NCI-H1048 (cell line): ENCODE results near the gene WSB2.
"Not testable (repeated sequence)": the region's sequence is repeated elsewhere in the genome, so short reads cannot be mapped to it uniquely, and the experiment has no call there.

Experiments
- DNase-seq: peaks from one replicate; lab custom pipeline; 2025; lab: John Stamatoyannopoulos, UW

Gene WSB2

DNA sequence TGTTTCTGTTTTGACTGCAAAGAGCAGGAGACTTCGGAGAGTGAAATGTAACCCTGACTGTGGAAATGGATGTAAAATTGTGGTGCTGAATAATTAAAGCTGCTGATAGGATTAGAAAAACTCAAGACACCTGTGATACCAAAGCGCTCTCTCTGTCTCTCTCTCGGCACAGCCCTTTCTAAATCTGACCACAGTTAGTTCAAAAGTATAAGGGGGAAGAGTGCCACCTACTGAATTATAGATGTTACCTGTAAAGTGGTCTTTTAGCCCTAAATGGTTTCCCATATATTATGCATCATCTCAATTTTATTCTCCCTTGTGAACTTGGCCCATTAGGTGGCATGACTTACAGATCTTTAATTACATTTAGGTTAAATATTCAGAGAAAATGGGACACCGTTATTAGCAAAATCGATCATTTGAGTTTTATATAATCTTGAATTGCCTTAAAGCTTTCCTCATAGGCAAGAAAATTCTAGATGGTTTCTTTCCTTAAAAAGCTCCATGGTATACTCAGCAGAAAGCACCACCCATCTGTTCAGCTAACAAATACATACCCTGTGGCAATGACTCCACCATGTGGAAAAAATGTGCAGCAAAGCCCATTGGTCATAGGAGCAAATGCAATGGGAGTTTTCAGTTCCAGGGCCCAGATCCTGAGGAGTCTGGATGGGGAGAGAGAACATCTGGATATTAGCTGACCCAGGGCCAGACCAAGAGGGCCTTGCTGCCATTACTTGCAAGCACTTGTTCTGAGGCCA lies 26.4 kb downstream of the WSB2 start:
- no peak for DNase-seq

DNA sequence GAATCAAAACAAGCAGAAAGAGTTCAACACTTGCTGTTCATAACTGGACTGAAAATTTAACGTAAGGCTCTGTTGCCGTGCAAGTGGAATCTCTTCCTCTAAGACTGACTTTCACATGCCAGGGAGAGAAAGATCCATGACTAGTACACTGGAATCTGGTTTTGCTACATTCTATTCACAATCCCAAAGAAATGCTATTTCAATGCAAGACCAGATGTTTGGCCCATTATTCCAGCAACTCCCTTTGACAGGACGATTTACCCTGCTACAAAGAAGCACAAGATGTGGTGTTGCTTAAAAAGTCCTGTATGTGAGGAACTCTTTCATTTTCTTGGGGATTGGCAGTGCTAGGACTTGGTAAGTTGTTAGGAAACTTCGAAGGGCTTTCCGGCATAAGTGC lies 27.1 kb downstream of the WSB2 start:
- DNase-seq = no peak

GRCh38 chr12:118033323-118033722 lies 27.7 kb downstream of the WSB2 start:
- DNase-seq = no peak

GRCh38 chr12:118032188-118032587 lies 28.8 kb downstream of the WSB2 start:
- DNase-seq = no peak

DNA sequence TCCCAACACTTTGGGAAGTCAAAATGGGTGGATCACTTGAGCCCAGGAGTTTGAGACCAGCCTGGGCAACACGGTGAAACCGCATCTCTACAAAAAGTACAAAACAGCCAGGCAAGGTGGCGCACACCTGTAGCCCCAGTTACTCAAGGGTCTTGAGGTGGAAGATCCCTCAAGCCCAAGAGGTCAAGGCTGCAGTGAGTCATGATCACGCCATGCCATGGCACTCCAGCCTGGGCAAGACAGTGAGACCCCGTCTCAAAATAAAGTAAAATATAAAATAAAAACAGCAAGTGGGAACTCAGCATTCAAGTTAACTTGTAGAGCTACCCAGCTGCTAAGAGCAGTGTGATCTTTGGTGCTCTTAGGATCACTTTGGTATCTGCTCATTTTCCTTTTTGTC lies 31.8 kb downstream of the WSB2 start:
- no peak for DNase-seq

GRCh38 chr12:118025168-118025567 lies 35.8 kb downstream of the WSB2 start:
- no peak for DNase-seq

DNA sequence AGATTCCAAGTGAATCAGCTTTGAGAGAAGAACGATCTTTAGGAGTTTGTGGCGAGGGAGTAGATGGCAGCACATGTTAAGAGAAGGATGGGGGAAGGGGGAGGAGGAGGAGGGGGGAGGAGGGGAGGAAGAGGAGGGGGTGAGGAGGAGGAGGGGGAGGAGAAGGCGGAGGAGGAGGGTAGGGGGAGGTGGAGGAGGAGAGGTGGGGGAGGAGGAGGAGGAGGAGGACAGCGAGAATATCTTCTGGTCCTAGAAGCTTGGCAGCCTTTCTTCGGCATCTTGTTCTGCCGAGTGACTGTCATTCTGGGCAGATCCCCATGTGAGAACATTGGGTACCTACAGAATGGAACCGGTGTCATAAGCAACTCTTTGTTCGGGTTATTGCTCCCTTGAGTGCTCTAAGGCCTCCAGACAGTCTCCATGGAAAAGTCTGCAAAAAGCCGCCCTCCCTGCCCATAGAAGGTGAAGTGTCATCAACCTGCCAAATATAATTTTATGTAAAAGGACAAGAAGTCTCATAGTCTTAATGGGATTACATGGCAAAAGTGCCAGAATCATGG lies 37.6 kb downstream of the WSB2 start:
- no peak for DNase-seq

GRCh38 chr12:118022728-118023109 lies 38.3 kb downstream of the WSB2 start:
- DNase-seq = no peak

DNA sequence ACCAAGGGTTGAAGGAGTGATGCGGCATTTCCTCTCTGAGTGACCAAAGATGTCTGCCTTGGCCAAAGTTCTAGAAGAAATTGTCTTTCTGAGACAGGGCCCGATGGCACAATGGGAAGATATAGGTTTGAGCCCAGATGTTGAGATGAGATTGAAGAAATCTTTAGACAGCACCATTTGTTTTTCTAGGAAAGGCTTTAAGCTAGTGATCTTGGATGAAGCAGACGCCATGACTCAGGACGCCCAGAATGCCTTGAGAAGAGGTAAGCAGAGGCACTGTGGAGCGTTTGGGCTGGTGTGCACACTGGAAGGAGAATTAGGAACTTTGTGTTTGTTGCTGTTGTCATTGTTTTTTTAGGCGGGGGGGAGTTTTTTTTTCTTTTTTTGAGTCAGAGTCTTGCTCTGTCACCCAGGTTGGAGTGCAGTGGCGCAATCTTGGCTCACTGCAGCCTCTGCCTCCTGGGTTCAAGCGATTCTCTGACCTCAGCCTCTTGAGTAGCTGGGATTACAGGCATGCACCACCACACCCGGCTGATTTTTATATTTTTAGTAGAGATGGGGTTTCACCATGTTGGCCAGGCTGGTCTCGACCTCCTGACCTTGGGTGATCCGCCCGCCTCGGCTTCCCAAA lies 38.8 kb downstream of the WSB2 start:
- not testable (repeated sequence) for DNase-seq

- DNase-seq = no peak
Observed at GRCh38 chr12:118020036-118020435, 40.9 kb downstream of the WSB2 start.

GRCh38 chr12:118017926-118018325 lies 43.1 kb downstream of the WSB2 start:
- no peak for DNase-seq

GRCh38 chr12:118016424-118017264 lies 44.3 kb downstream of the WSB2 start, which contains the start of gene RFC5:
TSS of gene RFC5 (plus strand) at chr12:118016703. CDS start at chr12:118016828, 125 bp downstream.
- DNase-seq = peak; percentile 96

- no peak for DNase-seq
Observed at GRCh38 chr12:118015944-118016343, 45.0 kb downstream of the WSB2 start.

- no peak for DNase-seq
Observed at GRCh38 chr12:118015306-118015705, 45.7 kb downstream of the WSB2 start.

GRCh38 chr12:118013283-118013682 lies 47.7 kb downstream of the WSB2 start:
- no peak for DNase-seq

- DNase-seq = no peak
Observed at GRCh38 chr12:118011961-118012360, 49.0 kb downstream of the WSB2 start.

DNA sequence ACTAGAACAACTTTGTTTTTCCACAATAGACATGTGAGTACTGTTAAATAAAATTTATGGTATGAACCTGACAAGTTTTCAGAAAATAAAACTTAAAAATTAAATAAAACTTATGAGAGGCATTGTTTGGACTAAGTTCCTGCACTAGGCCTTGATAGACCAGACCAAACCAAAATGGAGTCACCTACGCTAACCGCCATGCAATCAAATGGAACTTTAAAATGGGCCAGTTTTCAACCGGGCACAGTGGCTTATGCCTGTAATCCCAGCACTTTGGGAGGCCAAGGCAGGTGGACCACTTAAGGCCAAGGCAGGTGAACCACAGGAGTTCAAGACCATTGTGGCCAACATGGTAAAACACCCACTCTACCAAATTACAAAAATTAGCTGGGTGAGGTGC lies 49.6 kb downstream of the WSB2 start:
- DNase-seq = no peak

DNA sequence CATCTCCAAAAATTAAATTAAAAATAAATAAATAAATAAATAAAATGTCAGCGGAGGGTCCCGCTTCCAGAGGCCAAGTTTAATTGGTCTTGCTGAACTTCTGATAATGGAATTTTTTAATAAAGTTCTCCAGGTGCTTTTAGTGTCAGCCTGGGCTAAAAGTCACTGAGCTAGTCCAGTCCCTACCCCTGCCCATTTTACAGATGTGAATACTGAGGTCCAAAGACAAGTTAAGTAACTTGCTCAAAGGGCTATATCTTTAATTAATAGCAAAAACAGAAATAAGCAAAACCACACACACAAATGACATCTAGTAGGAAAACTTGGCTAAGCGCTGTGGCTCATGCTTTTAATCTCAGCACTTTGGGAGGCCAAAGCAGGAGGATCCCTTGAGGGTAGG lies 50.1 kb downstream of the WSB2 start:
- no peak for DNase-seq

GRCh38 chr12:117999806-118000205 lies 61.2 kb downstream of the WSB2 start:
- DNase-seq = not testable (repeated sequence)

- DNase-seq = no peak
Observed at GRCh38 chr12:117998719-117999118, 62.3 kb downstream of the WSB2 start.

GRCh38 chr12:117994551-117995438 lies 66.2 kb downstream of the WSB2 start:
- DNase-seq = no peak
